ENCODE results near the gene PLEKHA6. TPM values are rescaled to one million over a fixed set of nuclear protein-coding genes. Genes with fewer than 3 reads are reported as not detected.

PLEKHA6 gene
- total and polyA plus RNA-seq, 2 experiments from 2014 or later, result 2.8 to 6.2 TPM

DNA sequence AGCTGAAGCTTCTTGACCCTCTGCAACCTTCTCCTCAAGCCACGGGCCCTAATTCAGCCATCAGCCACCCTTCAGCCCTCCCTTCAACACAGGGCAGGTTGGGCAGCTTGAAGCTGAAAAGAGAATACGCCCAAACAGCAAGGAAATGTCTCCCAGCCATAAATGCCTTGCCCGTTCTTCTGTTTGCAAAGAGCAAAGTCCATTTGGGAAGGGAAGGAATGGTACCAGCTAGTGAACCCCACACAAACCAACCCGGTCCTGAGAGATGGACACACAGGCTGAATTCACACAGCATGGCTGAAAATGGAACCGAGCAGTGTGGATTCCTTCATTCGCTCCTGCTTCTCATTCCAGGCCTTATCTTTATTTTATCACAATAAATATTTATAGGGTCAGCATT lies 11.5 kb downstream of the PLEKHA6 start:
- H3K4me3 ChIP-seq, result no peak overlapping the region
- no peaks in the 10 kb centered on the region; the same call in 1 of the 2 replicates for H4K20me1 ChIP-seq (replicated peaks; ENCODE audit: insufficient read depth)
- H3K4me1 ChIP-seq (ENCODE audit: insufficient read depth), result peaks cover 27% of the 10 kb centered on the region
- Mint-ChIP-seq H3K4me1 (peaks cover 53% of the 10 kb centered on the region), H3K36me3 (ENCODE audit: low read depth) (no peaks in the 10 kb centered on the region), H3K9me3 (no peaks in the 10 kb centered on the region), H3K4me3 (no peak overlapping the region), H3K27me3 (ENCODE audit: insufficient read depth, low read depth, poor library complexity) (peaks cover 6% of the 10 kb centered on the region), H3K27ac (no peak overlapping the region)
- peaks cover 3% of the 10 kb centered on the region; the same call in 1 of the 2 replicates for H3F3A ChIP-seq (replicated peaks; ENCODE audit: low read depth)
- no peaks in the 10 kb centered on the region for H3K79me2 ChIP-seq (replicated peaks; ENCODE audit: insufficient read depth)
- TF ChIP-seq CREB1 (CRISPR knock-in tag; IDR thresholded peaks at IDR 0.05; ENCODE audit: low read depth), result no peak
- no peak for TF ChIP-seq STAT1 (IDR thresholded peaks at IDR 0.05; ENCODE audit: unreplicated experiment)
- TF ChIP-seq, protein P1, sequence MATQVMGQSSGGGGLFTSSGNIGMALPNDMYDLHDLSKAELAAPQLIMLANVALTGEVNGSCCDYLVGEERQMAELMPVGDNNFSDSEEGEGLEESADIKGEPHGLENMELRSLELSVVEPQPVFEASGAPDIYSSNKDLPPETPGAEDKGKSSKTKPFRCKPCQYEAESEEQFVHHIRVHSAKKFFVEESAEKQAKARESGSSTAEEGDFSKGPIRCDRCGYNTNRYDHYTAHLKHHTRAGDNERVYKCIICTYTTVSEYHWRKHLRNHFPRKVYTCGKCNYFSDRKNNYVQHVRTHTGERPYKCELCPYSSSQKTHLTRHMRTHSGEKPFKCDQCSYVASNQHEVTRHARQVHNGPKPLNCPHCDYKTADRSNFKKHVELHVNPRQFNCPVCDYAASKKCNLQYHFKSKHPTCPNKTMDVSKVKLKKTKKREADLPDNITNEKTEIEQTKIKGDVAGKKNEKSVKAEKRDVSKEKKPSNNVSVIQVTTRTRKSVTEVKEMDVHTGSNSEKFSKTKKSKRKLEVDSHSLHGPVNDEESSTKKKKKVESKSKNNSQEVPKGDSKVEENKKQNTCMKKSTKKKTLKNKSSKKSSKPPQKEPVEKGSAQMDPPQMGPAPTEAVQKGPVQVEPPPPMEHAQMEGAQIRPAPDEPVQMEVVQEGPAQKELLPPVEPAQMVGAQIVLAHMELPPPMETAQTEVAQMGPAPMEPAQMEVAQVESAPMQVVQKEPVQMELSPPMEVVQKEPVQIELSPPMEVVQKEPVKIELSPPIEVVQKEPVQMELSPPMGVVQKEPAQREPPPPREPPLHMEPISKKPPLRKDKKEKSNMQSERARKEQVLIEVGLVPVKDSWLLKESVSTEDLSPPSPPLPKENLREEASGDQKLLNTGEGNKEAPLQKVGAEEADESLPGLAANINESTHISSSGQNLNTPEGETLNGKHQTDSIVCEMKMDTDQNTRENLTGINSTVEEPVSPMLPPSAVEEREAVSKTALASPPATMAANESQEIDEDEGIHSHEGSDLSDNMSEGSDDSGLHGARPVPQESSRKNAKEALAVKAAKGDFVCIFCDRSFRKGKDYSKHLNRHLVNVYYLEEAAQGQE (IDR thresholded peaks at IDR 0.05; ENCODE audit: unreplicated experiment), result no peak
- no peak for TF ChIP-seq EZH2phosphoT487 (IDR thresholded peaks at IDR 0.05; ENCODE audit: unreplicated experiment)
- TF ChIP-seq, protein P2, sequence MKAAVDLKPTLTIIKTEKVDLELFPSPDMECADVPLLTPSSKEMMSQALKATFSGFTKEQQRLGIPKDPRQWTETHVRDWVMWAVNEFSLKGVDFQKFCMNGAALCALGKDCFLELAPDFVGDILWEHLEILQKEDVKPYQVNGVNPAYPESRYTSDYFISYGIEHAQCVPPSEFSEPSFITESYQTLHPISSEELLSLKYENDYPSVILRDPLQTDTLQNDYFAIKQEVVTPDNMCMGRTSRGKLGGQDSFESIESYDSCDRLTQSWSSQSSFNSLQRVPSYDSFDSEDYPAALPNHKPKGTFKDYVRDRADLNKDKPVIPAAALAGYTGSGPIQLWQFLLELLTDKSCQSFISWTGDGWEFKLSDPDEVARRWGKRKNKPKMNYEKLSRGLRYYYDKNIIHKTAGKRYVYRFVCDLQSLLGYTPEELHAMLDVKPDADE (IDR thresholded peaks at IDR 0.05), result no peak
- no peak for TF ChIP-seq ZNF114 (CRISPR knock-in tag; IDR thresholded peaks at IDR 0.05)
- TF ChIP-seq POLR2AphosphoS5 (IDR thresholded peaks at IDR 0.05; ENCODE audit: low read depth), result no peak
- no peaks in the 10 kb centered on the region for H3K27me3 ChIP-seq (ENCODE audit: insufficient read depth)
- H3K27ac ChIP-seq (ENCODE audit: low read depth), result no peak overlapping the region
- H2AFZ ChIP-seq, result no peak overlapping the region
- H3K9me2 ChIP-seq (ENCODE audit: insufficient read depth), result no peaks in the 10 kb centered on the region
- H3K36me3 ChIP-seq (ENCODE audit: insufficient read depth), result no peaks in the 10 kb centered on the region
- DNase-seq (ENCODE audit: low spot score) (no peak), ATAC-seq (no peak)
- H3K4me2 ChIP-seq, result no peak overlapping the region

DNA sequence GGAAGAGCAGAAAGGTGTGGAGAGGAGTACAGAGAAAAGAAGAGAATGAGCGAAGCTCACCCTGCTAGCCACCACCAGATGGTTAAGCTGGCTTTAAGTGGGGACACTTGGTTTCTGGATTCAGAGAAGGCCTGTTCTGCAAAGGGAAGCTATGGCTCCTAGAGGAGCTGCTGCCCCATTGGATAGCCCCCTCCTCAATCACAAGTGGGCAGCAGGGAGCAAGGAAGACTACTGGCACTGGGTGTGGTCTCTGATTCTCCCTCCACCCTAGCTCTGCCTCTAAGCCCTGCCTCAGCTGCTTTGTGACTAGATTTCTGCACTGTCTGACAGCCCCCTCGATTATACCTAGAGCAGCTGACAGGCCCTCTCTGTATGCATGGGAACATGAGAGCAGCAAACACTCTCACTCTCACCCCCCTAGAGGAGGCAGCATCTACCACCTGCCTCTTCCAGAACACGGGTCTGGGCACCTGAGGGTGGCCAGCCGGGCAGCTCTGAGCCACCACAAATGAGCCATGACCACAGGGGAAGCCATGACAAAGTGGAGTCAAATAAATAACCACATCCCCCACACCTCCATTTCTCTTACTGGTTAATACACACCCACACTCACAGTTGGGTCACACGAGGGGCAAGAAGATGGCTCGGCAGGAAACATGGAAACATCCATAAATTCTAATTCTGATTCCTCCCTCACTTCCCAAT lies 13.6 kb downstream of the PLEKHA6 start:
- Mint-ChIP-seq H3K36me3 (ENCODE audit: low read depth) (no peaks in the 10 kb centered on the region), H3K27ac (no peak overlapping the region)
- no peak for TF ChIP-seq NANOG (IDR thresholded peaks at IDR 0.05; ENCODE audit: borderline replicate concordance)
- no peak for TF ChIP-seq ZNF331 (CRISPR knock-in tag; IDR thresholded peaks at IDR 0.05; ENCODE audit: low read depth)
- TF ChIP-seq, protein P1 (IDR thresholded peaks at IDR 0.05; ENCODE audit: unreplicated experiment), result no peak
- TF ChIP-seq, protein P3, sequence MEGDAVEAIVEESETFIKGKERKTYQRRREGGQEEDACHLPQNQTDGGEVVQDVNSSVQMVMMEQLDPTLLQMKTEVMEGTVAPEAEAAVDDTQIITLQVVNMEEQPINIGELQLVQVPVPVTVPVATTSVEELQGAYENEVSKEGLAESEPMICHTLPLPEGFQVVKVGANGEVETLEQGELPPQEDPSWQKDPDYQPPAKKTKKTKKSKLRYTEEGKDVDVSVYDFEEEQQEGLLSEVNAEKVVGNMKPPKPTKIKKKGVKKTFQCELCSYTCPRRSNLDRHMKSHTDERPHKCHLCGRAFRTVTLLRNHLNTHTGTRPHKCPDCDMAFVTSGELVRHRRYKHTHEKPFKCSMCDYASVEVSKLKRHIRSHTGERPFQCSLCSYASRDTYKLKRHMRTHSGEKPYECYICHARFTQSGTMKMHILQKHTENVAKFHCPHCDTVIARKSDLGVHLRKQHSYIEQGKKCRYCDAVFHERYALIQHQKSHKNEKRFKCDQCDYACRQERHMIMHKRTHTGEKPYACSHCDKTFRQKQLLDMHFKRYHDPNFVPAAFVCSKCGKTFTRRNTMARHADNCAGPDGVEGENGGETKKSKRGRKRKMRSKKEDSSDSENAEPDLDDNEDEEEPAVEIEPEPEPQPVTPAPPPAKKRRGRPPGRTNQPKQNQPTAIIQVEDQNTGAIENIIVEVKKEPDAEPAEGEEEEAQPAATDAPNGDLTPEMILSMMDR (conservative IDR thresholded peaks at IDR 0.05; ENCODE audit: low read depth in 2 of 2), result no peak
- TF ChIP-seq, protein P2 (IDR thresholded peaks at IDR 0.05), result no peak
- TF ChIP-seq STAT1 (IDR thresholded peaks at IDR 0.05; ENCODE audit: unreplicated experiment), result no peak
- no peak for TF ChIP-seq EZH2 (IDR thresholded peaks at IDR 0.05; ENCODE audit: low read depth, unreplicated experiment)
- no peak for TF ChIP-seq JUNB (IDR thresholded peaks at IDR 0.05; ENCODE audit: unreplicated experiment)
- no peak for TF ChIP-seq EZH2phosphoT487 (IDR thresholded peaks at IDR 0.05; ENCODE audit: unreplicated experiment)
- no peak for TF ChIP-seq ZNF114 (CRISPR knock-in tag; IDR thresholded peaks at IDR 0.05)

More for the DNA sequence above, 13.6 kb downstream of the PLEKHA6 start:
- H3F3A ChIP-seq (replicated peaks; ENCODE audit: low read depth), result no peaks in the 10 kb centered on the region
- H2AFZ ChIP-seq, result no peak overlapping the region
- no peaks in the 10 kb centered on the region for H3K79me2 ChIP-seq (replicated peaks; ENCODE audit: insufficient read depth)
- DNase-seq (ENCODE audit: low spot score) (no peak), ATAC-seq (no peak; the same call in 2 of the 3 replicates)
- H3K4me3 Mint-ChIP-seq, result no peak overlapping the region
- H3K4me3 ChIP-seq, result no peak overlapping the region
- peaks cover 8% of the 10 kb centered on the region for H3K27me3 Mint-ChIP-seq (ENCODE audit: insufficient read depth, low read depth, poor library complexity)
- peaks cover 41% of the 10 kb centered on the region for H3K4me1 ChIP-seq (ENCODE audit: insufficient read depth)
- no peaks in the 10 kb centered on the region for H3K9me3 Mint-ChIP-seq
- peaks cover 62% of the 10 kb centered on the region for H3K4me1 Mint-ChIP-seq
- H3K4me2 ChIP-seq, result no peak overlapping the region
- peaks cover 3% of the 10 kb centered on the region; the same call in 1 of the 2 replicates for H3K9me2 ChIP-seq (ENCODE audit: insufficient read depth)
- H3K27ac ChIP-seq (ENCODE audit: low read depth), result no peak overlapping the region
- H4K20me1 ChIP-seq (replicated peaks; ENCODE audit: insufficient read depth), result no peaks in the 10 kb centered on the region; the same call in 1 of the 2 replicates
- H3K36me3 ChIP-seq (ENCODE audit: insufficient read depth), result no peaks in the 10 kb centered on the region
- no peaks in the 10 kb centered on the region for H3K27me3 ChIP-seq (ENCODE audit: insufficient read depth)

Measured in GM23338 (cell line).